ENCODE results near the gene CENATAC.
A peak's percentile ranks its signal among the peaks of the same experiment; 100 is the strongest.
"Not testable (repeated sequence)": the region's sequence is repeated elsewhere in the genome, so short reads cannot be mapped to it uniquely, and the experiment has no call there.

The CENATAC gene, protein sequence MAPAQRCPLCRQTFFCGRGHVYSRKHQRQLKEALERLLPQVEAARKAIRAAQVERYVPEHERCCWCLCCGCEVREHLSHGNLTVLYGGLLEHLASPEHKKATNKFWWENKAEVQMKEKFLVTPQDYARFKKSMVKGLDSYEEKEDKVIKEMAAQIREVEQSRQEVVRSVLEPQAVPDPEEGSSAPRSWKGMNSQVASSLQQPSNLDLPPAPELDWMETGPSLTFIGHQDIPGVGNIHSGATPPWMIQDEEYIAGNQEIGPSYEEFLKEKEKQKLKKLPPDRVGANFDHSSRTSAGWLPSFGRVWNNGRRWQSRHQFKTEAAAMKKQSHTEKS

DNA sequence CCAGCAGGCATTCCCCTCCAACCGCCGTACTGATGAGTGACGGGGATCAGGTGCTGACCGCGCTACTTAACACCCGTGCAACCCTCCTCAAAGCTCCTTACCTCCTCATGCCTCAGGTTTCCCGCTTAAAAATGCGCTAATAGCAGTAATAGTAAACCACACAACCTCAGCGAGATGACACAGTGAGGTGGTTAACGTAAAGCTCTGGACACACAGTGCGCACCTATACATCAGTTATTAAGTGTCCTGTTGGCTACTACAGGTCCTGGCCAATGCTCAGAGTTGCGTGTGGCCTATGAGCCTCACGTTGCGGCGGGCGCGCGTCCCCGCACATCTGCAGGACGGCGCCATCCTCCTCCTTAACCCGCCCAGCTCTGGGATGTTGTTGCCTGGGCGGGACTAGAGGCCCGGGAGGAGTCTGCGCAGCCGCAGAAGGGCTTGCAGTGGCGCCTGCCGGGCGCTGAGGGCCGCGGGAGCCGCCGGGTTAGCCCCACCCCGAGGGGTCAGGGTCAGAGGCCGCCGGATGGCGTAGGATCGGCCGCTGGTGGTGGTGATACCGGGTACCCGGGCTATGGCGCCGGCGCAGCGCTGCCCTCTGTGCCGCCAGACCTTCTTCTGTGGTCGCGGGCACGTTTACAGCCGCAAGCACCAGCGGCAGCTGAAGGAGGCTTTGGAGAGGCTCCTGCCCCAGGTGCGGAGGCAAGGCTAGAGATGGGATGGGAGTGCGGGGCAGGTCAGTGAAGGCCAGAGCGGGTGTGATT lies at the start of gene CENATAC:
Gene CENATAC (plus strand): TSS at position 512 of the 761 bp plus-strand sequence. CDS start 60 bp downstream, at position 572.
- DNase-seq: peak; percentile 87

DNA sequence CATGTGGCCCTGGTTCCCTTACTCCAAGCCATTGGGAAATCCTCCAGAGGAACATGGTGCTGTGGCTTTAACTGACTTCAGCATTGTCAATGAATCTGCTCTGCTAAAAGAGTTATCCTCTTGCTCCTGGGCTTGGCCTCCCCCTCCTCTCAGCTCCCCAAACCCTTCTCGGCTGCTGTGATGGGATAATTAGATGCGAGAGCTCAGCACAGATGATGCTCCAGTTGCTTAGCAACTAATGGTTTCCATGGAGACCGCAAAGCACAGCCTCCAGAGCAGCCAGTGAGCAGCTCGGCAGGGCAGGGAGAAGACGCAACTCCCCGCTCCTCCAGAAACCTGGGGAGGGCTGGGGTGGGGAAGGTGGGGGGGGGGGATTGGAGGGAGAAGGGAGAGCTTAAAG lies 44.7 kb upstream of the CENATAC start:
- no peak for DNase-seq

DNA sequence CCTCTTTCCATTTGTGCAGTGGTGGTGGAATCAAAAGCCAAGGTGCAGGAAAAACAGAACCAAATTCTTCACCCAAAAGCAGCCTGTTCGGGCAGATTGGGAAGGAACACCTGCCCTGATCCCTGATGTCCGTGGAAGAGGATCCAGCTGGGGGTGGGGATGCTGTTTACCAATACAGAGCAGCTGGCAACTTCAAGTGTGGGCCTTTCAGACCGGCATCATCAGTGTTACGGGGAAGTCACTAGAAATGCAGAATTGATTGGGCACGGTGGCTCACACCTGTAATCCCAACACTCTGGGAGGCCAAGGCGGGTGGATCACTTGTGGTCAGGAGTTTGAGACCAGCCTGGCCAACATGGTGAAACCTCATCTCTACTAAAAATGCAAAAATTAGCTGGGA lies 44.0 kb upstream of the CENATAC start:
- not testable (repeated sequence) for DNase-seq

DNA sequence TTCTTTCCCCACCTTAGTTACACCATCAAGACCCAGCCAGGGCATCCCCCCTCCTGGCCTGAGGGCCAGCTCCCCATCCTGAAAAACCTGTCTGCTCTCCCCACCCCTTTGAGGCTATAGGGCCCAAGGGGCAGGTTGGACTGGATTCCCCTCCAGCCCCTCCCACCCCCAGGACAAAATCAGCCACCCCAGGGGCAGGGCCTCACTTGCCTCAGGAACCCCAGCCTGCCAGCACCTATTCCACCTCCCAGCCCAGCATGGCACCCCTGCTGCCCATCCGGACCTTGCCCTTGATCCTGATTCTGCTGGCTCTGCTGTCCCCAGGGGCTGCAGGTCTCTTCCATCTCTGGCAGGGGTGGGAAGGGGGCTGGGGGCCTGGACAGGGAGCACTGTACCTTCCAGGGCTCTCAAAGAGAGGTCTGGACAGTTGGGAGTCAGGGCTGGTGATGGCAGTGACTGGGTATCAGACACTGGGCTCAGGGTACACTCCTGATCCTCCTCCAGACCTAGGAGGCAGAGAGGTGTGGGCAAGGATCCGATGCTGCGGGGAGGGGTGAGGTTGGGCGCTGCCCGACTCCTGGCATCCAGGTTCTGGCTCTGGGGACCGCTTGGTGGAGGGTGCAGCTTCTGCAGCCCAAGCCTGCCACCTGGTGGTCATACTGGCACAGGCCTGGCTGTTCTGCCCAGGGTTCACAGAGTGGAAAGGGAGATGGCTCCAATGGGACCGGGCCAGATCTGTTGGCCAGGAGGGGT lies 41.7 kb upstream of the CENATAC start, which contains the start of gene UPK2:
Gene UPK2 (plus strand): TSS at position 205 of the 753 bp plus-strand sequence. CDS start 53 bp downstream, at position 258.
- peak; percentile 18 for DNase-seq

DNA sequence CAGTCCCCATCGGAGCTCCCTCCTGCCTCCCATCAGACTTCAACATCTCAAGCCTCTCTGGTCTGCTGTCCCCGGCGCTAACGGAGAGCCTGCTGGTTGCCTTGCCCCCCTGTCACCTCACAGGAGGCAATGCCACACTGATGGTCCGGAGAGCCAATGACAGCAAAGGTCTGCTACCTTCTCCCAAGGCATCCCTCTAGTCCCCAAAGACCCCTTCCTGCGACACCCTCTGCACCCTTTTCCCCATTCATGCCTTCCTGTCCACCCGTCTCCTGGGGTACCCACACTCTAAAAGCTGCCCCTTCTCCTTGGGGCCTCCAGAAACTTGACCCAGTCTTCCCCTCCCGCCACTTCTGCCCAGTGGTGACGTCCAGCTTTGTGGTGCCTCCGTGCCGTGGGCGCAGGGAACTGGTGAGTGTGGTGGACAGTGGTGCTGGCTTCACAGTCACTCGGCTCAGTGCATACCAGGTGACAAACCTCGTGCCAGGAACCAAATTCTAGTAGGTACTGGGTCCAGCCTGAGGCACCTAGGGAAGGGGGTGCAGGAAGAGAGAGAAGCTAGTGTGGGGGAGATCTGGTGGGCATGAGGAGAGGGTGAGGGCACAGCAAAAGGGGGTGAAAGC lies 41.0 kb upstream of the CENATAC start:
- no peak for DNase-seq

DNA sequence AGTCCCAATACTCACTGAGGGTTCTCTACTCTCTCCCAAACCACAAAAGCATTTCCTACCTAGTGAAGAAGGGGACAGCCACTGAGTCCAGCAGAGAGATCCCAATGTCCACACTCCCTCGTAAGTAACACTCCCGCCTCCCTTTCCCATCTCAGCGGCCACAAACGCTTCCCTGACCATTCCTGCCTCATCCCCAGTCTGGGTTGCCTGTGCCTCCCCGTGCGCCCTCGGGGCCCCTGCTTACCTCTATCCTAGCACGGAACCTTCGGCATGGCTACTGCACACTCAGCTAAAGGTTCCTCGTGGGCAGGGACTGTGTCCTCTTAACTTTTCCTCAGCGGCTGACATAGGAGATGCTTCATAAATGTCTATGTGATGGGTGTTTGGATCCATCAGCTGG lies 40.4 kb upstream of the CENATAC start:
- no peak for DNase-seq

DNA sequence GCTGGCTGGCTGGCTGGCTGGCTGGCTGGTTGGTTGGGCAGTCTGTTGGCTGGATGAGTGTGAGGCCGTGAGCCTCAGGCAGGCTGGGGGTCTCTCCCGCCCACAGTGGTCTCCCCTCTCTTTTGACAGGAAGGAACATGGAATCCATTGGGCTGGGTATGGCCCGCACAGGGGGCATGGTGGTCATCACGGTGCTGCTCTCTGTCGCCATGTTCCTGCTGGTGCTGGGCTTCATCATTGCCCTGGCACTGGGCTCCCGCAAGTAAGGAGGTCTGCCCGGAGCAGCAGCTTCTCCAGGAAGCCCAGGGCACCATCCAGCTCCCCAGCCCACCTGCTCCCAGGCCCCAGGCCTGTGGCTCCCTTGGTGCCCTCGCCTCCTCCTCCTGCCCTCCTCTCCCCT lies 40.0 kb upstream of the CENATAC start:
- no peak for DNase-seq

DNA sequence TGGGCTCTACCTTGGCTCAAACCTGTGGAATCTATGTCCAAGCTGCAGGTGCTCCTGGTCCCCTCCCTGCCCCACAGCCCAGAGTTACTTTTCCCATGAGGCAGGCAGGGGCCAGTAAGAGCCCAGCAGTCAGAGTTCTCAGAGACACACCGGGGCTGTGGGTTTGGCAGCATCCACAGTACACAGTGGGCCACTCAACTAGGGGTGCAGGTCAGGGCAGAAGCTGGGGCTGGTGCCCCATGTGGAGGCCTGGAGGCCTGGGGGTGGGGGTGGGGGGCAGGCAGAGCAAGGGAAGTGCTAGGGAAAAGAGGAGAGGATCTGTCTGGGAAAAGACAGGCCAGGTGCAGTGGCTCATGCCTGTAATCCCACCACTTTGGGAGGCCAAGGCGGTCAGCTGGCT lies 39.4 kb upstream of the CENATAC start:
- no peak for DNase-seq

DNA sequence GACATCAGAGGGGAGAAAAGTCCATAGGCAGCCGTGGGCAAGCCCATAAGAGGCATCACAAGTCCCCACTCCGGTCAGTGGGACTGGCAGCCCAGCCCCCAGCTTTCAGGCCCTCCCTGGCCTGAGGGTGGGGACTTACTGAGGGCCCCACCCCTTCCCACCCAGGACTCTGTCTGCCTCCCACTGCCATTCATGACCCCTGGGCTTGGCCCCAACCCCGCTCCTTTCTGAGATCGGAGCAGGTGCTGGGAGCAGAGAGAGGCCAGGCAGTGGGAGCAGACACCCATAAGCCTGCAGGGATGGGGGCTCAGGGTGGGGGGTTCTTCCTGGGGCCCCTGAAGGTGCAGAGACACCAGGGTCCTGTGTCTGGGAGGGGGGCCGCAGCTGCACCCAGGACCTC lies 36.7 kb upstream of the CENATAC start:
- no peak for DNase-seq

DNA sequence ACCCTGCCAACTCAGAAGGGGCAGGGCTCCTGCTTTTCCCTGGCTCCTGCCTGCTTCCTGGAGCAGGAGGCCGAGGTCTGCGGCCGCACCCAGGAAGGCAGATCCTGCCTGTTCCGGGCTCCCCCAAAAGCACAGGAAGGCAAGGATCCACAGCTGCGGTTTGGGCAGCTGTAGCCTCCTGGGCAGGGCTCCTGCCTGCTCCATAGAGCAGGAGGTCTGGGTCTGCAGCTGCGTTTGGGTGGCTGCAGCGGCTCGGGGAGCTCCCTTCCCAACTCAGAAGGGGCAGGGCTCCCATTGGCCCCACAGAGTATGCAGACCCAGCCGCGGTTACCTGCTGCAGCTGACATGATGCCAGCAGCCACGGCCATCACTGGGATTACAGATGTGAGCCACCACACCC lies 36.3 kb upstream of the CENATAC start:
- DNase-seq: no peak

DNA sequence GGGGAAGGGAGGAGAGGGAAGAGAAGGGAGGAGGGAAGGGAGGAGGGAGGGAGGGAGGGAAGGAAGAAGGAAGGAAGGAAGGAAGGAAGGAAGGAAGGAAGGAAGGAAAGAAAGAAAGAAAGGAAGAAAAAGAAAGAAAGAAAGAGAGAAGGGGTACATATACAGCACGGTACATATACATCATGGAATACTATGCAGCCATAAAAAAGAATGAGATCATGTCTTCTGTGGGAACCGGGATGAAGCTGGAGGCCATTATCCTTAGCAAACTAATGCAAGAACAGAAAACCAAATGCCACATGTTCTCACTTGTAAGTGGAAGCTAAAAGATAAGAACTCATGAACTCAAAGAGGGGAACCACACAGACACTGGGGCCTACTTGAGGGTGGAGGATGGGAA lies 28.4 kb upstream of the CENATAC start:
- DNase-seq: not testable (repeated sequence)

DNA sequence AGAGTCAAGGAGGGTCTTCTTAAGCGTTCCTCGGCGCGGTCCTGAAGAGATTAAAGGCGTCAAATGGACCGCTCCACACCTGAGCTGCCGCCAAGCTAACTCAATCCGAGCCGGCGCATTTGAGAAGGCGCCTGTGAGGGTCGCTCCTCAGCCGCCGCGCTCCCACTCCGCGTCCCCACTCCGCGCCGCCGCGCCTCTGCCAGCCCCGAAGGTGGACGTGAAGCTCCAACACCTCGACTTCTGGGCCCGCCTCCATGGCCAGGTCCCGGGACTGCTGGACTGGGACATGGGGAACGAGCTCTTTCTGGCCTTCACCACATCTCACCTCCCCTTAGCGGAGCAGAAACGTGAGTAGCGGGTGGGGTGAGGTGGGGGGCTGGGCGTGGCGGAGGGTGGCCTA lies 26.3 kb upstream of the CENATAC start, which contains the start of gene FOXR1:
Gene FOXR1 (plus strand): TSS at position 116 of the 400 bp plus-strand sequence. CDS start 171 bp downstream, at position 287.
- DNase-seq: no peak

DNA sequence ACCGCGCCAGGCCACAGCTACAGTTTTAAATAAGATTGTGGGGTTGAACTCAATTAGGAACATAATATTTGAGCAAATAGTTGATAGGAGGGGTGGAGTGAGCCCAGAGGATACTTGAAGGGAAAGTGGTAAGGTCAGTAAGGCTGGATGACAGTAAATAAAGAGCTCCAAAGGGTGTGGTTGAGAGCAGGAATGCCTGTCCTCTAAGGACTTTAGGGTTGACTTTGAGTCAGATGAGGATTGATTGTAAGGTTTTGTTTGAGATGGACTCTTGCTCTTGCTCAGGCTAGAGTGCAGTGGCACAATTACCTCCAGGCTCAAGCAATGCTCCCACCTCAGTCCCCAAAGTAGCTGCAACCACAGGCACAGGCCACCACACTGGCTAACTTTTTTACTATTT lies 24.0 kb upstream of the CENATAC start:
- no peak for DNase-seq

DNA sequence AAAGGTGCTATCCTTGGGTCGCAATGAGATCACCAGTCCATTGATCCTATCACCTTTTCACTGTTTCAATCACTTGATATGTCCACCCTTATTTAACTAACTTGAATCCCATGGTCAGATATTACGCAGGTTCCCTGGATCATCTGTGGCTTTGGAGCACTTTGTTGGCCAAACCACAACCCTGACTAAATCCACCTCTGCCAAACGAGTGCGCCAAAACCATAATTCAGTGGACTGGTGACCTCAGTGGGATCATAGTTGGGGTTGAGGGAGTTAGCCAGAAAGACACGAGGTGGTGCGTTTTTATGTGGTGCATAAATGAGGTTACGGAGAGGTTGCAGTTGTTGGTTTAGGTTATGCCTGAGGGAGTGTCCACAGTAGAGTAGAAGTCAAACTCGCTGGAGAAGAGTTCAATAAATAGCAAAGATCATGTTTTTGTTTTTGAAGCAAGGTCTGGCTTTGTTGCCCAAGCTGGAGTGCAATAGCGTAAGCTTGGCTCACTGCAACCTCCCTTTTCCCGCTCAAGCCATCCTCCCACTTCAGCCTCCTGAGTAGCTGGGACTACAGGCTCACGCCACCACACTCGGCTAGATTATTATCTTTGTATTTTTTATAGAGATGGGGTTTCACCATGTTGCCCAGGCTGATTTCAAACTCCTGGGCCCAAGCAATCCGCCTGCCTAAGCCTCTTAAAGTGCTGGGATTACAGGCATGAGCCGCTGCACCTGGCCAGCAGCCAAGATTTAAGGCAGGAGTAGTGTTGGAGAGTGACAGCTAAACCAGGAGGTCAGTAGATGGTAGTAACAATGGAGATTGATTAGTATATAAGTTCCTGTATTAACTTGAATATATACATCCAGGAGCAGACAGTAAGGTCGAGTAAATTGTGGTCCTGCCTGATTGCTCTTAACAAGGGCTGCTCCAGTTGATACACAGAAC lies 21.9 kb upstream of the CENATAC start:
- DNase-seq: peak; percentile 18

DNA sequence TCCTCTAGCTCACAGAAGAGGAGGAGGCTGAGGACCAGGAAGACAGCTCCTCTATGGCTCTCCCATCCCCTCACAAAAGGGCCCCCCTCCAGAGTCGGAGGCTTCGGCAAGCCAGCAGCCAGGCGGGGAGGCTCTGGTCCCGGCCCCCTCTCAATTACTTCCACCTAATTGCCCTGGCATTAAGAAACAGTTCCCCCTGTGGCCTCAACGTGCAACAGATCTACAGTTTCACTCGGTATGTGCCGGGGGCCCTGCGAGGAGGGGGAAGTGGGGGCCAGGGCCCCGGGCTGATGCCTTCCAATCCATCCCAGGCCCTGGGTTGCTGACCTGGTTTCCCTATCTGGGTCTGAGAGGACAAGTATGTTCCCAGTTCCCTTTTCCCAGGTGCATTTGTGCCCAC lies 18.5 kb upstream of the CENATAC start:
- no peak for DNase-seq

DNA sequence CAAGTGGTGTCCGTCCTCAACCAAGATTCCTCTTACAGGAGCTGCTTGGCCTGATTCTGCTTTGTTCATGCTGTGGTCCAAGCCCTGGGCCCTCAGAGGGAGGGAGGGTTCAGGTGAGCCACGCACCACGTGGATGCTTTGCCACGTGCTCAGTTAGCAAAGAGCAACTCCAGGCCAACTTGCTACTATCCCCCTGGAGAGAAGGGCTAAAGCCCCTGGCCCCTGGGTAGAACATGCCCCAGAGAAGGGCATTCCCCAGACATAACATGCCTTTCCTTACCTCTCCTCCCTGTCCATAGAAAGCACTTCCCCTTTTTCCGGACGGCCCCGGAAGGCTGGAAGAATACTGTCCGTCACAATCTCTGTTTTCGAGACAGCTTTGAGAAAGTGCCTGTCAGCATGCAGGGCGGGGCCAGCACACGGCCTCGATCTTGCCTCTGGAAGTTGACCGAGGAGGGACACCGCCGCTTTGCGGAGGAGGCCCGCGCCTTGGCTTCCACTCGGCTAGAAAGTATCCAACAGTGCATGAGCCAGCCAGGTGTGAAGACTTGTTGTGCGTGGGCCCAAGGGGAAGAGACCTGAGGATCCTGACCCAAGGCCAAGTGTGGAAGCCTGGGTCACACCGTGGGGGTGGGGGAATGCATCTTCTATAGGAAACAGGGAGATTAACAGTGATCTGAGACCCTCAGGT lies 17.6 kb upstream of the CENATAC start:
- no peak for DNase-seq

DNA sequence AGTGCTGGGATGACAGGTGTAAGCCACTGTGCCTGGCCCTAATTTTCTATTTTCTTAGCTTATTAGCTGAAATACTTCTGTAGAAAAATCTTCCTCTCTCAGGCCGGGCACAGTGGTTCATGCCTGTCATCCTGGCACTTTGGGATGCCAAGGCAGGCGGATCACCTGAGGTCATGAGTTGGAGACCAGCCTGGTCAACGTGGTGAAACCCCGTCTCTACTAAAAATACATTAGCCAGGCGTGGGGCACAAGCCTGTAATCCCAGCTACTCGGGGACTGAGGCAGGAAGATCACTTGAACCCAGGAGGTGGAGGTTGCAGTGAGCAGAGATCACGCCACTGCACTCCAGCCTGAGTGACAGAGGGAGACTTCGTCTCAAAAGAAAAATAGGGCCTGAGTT lies 13.6 kb upstream of the CENATAC start:
- DNase-seq: not testable (repeated sequence)

DNA sequence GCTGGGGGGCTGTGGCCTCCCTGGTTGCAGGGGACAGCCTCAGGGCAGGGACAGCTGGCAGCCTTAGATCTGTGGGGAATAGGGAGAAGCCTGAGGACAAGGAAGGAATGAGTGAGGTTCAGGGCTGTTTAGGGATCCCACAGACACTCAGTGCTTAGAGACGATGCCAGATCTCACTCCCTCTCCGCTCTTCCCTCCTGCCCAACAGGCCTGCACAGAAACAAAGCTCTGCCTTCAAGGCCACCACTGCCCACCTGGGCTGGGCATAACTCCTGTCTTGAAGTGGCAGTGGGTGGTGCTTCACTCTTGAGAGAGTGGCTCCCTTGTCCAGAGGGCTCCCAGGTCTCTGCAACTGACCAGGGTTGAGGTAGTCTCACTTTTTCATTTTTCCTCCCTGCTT lies 13.1 kb upstream of the CENATAC start:
- no peak for DNase-seq

DNA sequence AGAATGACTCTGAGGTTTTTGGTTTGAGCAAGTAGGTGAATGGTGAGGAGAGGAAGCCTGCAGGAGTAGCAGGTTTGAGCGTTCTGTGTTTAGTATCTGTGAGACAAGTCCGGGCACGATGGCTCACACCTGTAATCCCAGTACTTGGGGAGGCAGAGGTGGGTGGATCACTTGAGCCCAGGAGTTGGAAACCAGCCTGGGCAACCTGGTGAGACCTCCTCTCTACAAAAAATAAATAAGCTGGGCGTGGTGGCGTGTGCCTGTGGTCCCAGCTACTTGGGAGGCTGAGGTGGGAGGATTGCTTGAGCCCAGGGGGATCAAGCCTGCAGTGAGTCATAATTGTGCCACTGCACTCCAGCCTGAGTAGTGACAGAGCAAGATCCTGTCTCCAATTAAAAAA lies 9.7 kb upstream of the CENATAC start:
- DNase-seq: no peak

DNA sequence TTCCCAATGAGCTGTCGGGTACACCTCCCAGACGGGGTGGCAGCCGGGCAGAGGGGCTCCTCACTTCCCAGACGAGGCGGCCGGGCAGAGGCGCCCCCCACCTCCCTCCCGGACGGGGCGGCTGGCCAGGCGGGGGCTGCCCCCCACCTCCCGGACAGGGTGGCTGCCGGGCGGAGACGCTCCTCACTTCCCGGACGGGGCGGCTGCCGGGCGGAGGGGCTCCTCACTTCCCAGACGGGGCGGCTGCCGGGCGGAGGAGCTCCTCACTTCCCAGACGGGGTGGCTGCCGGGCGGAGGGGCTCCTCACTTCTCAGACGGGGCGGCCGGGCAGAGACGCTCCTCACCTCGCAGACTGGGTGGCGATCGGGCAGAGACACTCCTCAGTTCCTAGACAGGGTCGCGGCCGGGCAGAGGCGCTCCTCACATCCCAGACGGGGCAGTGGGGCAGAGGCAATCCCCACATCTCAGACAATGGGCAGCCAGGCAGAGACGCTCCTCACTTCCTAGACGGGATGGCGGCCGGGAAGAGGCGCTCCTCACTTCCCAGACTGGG lies 6.4 kb upstream of the CENATAC start:
- not testable (repeated sequence) for DNase-seq
